GM19023 (cell line): ENCODE data around the gene TPCN2.
"Not testable (repeated sequence)": the region's sequence is repeated elsewhere in the genome, so short reads cannot be mapped to it uniquely, and the experiment has no call there.

ENCODE experiments used
- ATAC-seq: cut with Tn5 transposase; IDR thresholded peaks from one replicate; pipeline ENCODE4 v1.9.1; 2021; ENCODE audit warnings: mild to moderate bottlenecking, moderate library complexity; ENCODE audit not compliant: unreplicated experiment

Gene TPCN2

GRCh38 chr11:69073469-69073868 lies 24.7 kb downstream of the TPCN2 start:
- no peak for ATAC-seq

GRCh38 chr11:69074375-69075140 lies 25.8 kb downstream of the TPCN2 start:
- no peak for ATAC-seq

GRCh38 chr11:69075421-69076128 lies 26.8 kb downstream of the TPCN2 start:
- ATAC-seq = no peak

- ATAC-seq = no peak
Observed at GRCh38 chr11:69076129-69076791, 27.5 kb downstream of the TPCN2 start.

GRCh38 chr11:69076977-69077376 lies 28.2 kb downstream of the TPCN2 start:
- ATAC-seq = not testable (repeated sequence)

GRCh38 chr11:69078508-69078907 lies 29.8 kb downstream of the TPCN2 start:
- no peak for ATAC-seq

- ATAC-seq = no peak
Observed at GRCh38 chr11:69078930-69079605, 30.3 kb downstream of the TPCN2 start.

- ATAC-seq = no peak
Observed at GRCh38 chr11:69079661-69080256, 31.0 kb downstream of the TPCN2 start.

- no peak for ATAC-seq
Observed at GRCh38 chr11:69080257-69080995, 31.7 kb downstream of the TPCN2 start.

GRCh38 chr11:69081180-69081579 lies 32.4 kb downstream of the TPCN2 start:
- ATAC-seq = no peak

- ATAC-seq = no peak
Observed at GRCh38 chr11:69083531-69084247, 35.0 kb downstream of the TPCN2 start.

- ATAC-seq = no peak
Observed at GRCh38 chr11:69084371-69084770, 35.6 kb downstream of the TPCN2 start.

GRCh38 chr11:69085490-69086095 lies 36.9 kb downstream of the TPCN2 start:
- ATAC-seq = no peak

GRCh38 chr11:69086152-69087132 lies 37.7 kb downstream of the TPCN2 start:
- ATAC-seq = no peak

- no peak for ATAC-seq
Observed at GRCh38 chr11:69087133-69087524, 38.4 kb downstream of the TPCN2 start.

- ATAC-seq = no peak
Observed at GRCh38 chr11:69087811-69088210, 39.1 kb downstream of the TPCN2 start.

GRCh38 chr11:69088676-69089146 lies 40.0 kb downstream of the TPCN2 start:
- no peak for ATAC-seq

GRCh38 chr11:69089258-69089657 lies 40.5 kb downstream of the TPCN2 start:
- no peak for ATAC-seq
